ENCODE results near the gene IGF2R.

DNA sequence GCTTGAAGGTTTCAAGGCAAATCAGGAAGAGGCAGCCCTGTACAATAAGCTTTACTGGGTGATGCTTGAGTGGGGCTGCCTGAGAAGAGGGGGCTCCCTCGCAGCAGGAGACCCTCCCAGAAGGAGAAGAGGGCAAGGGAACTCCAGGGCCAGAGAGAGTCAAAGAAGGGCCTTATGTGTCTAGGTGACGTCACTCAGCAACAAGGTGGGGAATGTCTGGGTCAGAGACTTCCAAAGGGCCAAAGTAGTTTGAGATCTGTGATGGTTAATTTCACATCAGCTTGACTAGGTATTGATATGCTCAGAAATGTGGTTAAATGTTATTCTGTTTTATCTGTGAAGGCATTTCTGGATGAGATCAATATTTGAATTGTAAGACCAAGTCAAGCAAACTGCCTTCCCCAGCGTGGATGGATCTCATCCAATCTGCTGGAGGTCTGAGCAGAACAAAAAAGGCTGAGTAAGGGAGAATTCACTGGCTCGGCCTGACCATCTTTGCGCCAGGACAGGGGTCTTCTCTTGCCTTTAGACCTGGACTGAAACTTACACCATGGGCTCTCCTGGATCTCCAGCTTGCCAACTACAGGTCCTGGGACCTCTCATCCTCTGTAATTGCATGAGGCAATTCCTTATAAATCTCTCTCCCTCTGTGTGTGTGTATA lies 42.2 kb upstream of the IGF2R start:
- TF ChIP-seq, protein P1, sequence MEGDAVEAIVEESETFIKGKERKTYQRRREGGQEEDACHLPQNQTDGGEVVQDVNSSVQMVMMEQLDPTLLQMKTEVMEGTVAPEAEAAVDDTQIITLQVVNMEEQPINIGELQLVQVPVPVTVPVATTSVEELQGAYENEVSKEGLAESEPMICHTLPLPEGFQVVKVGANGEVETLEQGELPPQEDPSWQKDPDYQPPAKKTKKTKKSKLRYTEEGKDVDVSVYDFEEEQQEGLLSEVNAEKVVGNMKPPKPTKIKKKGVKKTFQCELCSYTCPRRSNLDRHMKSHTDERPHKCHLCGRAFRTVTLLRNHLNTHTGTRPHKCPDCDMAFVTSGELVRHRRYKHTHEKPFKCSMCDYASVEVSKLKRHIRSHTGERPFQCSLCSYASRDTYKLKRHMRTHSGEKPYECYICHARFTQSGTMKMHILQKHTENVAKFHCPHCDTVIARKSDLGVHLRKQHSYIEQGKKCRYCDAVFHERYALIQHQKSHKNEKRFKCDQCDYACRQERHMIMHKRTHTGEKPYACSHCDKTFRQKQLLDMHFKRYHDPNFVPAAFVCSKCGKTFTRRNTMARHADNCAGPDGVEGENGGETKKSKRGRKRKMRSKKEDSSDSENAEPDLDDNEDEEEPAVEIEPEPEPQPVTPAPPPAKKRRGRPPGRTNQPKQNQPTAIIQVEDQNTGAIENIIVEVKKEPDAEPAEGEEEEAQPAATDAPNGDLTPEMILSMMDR (IDR thresholded peaks at IDR 0.05), result no peak
- no peak for TF ChIP-seq POLR2A (IDR thresholded peaks at IDR 0.05)

Data from breast epithelium (tissue), 3 donors.